Measurements from ENCODE around the gene KDM6B.
"Not testable (repeated sequence)": the region's sequence is repeated elsewhere in the genome, so short reads cannot be mapped to it uniquely, and the experiment has no call there.

Gene KDM6B

GRCh38 chr17:7854851-7855659 lies 21.0 kb downstream of the KDM6B start, which contains the start of gene TMEM88:
Gene TMEM88, plus strand, starts transcription at chr17:7855066. Its CDS starts 9 bp downstream, at chr17:7855075.
- DNase-seq: no peak

- DNase-seq: no peak
Measured at GRCh38 chr17:7855660-7856010, 21.6 kb downstream of the KDM6B start.

- DNase-seq: no peak
Measured at GRCh38 chr17:7856011-7856810, 22.2 kb downstream of the KDM6B start.

- DNase-seq: peak; percentile 99
Measured at GRCh38 chr17:7856811-7857712, 23.0 kb downstream of the KDM6B start, which contains the start of gene NAA38. Gene NAA38, minus strand, starts transcription at chr17:7857559. Its CDS starts 96 bp downstream, at chr17:7857463.

GRCh38 chr17:7857713-7858521 lies 23.9 kb downstream of the KDM6B start, which contains the start of gene CYB5D1:
Gene CYB5D1, plus strand, starts transcription at chr17:7858003. Its CDS starts 132 bp downstream, at chr17:7858135.
- peak; percentile 95 for DNase-seq

- no peak for DNase-seq
Measured at GRCh38 chr17:7858522-7858810, 24.4 kb downstream of the KDM6B start.

GRCh38 chr17:7859028-7859427 lies 25.0 kb downstream of the KDM6B start:
- no peak for DNase-seq

GRCh38 chr17:7862692-7863437 lies 28.8 kb downstream of the KDM6B start:
- peak; percentile 36 for DNase-seq

GRCh38 chr17:7864384-7864783 lies 30.4 kb downstream of the KDM6B start:
- not testable (repeated sequence) for DNase-seq

GRCh38 chr17:7864995-7865650 lies 31.1 kb downstream of the KDM6B start:
- DNase-seq: no peak

- no peak for DNase-seq
Measured at GRCh38 chr17:7867881-7868329, 33.9 kb downstream of the KDM6B start.

- DNase-seq: no peak
Measured at GRCh38 chr17:7873051-7873450, 39.0 kb downstream of the KDM6B start.

- no peak for DNase-seq
Measured at GRCh38 chr17:7875804-7876370, 41.9 kb downstream of the KDM6B start.

- DNase-seq: no peak
Measured at GRCh38 chr17:7878234-7878633, 44.2 kb downstream of the KDM6B start.

- DNase-seq: no peak
Measured at GRCh38 chr17:7880076-7880868, 46.3 kb downstream of the KDM6B start.

- peak; percentile 89 for DNase-seq
Measured at GRCh38 chr17:7881276-7882054, 47.4 kb downstream of the KDM6B start.

GRCh38 chr17:7882068-7882467 lies 48.1 kb downstream of the KDM6B start:
- peak; percentile 89 for DNase-seq

GRCh38 chr17:7882629-7883028 lies 48.6 kb downstream of the KDM6B start:
- peak; percentile 43 for DNase-seq
